ENCODE data around the gene DDX6.
A peak's percentile ranks its signal among the peaks of the same experiment; 100 is the strongest.
"Not testable (repeated sequence)": the region's sequence is repeated elsewhere in the genome, so short reads cannot be mapped to it uniquely, and the experiment has no call there.

DDX6 gene

DNA sequence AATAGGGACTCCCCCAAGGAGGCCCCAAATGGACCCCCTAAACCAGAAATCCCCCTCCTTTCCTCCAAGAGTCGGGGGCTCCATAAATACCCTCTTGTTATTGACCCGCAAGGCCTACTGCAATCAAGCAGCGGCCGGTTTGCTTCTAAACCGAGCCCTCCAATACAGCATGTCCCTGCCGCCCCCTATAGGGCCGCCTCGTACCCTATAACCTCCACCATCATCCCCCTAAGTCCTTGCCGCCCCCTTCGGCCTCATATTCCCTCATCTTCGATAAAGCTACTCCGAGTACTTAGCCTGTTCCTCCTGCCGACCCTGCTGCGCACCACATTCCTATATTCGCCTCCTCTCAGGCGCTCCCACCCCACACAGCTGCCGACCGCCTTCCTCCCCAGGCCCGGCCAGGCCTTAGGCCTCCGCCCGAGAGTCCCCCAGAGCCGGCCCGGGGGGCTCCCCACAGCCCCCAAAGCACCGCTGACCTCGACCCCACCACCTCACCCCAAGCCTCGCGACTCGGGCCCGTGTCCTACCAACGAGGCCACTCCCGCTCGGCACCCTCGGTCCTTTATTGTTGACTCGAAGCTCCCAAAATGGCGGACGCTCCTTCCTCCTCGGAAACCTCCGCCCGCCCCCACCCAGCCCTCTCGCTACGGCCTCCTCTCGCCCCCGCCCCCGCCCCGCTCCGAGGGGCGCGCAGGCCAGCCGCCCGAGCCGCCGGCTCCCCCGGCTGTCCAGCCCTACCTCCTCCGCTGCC, 430 bp downstream of the DDX6 start:
- Histone ChIP-seq H3K36me3 (ENCODE audit: control insufficient read depth, insufficient read depth, low read length) (peaks cover 9% of the 10 kb centered on the region), H3K4me1 (ENCODE audit: control insufficient read depth, insufficient read depth, low read length) (peaks cover 9% of the 10 kb centered on the region)

GRCh38 chr11:118789501-118790356, 1.2 kb downstream of the DDX6 start:
- H3K4me3 ChIP-seq (ENCODE audit: low read depth, low read length) = peak overlapping the region; percentile 89
- H3K36me3 ChIP-seq (ENCODE audit: control insufficient read depth, insufficient read depth, low read length) = peaks cover 17% of the 10 kb centered on the region
- peak overlapping the region; percentile 93 for H3K9ac ChIP-seq (ENCODE audit: low read depth, low read length)
- no peaks in the 10 kb centered on the region for H3K9me3 ChIP-seq (ENCODE audit: control insufficient read depth, insufficient read depth, low read length)
- H3K4me1 ChIP-seq (ENCODE audit: control insufficient read depth, insufficient read depth, low read length) = peaks cover 9% of the 10 kb centered on the region
- peak overlapping the region; percentile 95 for H3K27ac ChIP-seq (ENCODE audit: low read depth, low read length)
- no peaks in the 10 kb centered on the region for H3K27me3 ChIP-seq (ENCODE audit: control insufficient read depth, insufficient read depth, low read length)

More for the DNA sequence above, 430 bp downstream of the DDX6 start:
- peak overlapping the region; percentile 93 for H3K9ac ChIP-seq (ENCODE audit: low read depth, low read length)
- no peaks in the 10 kb centered on the region for H3K9me3 ChIP-seq (ENCODE audit: control insufficient read depth, insufficient read depth, low read length)
- no peaks in the 10 kb centered on the region for H3K27me3 ChIP-seq (ENCODE audit: control insufficient read depth, insufficient read depth, low read length)
- H3K27ac ChIP-seq (ENCODE audit: low read depth, low read length) = peak overlapping the region; percentile 95
- H3K4me3 ChIP-seq (ENCODE audit: low read depth, low read length) = peak overlapping the region; percentile 89

DNA sequence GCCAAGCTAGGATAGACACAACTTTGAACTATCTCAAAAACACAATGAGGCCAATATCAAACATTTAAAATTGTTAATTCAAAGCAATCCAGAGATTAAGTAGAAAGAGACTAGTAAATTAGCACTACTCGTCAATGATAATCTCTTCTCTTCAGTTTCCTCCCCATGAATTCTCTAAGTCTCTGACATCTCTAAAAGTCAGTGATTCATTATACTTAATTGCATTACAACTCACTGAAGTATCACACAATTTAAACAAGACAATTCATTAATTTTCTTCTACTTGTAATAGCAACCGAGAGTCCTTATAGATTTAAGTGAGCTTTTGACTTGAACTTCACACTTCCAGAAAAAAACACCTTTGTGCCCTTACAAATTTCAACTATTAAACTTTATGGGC, 4.3 kb downstream of the DDX6 start:
- no peak overlapping the region for H3K4me3 ChIP-seq (ENCODE audit: low read depth, low read length)
- no peaks in the 10 kb centered on the region for H3K27me3 ChIP-seq (ENCODE audit: control insufficient read depth, insufficient read depth, low read length)
- no peaks in the 10 kb centered on the region for H3K4me1 ChIP-seq (ENCODE audit: control insufficient read depth, insufficient read depth, low read length)
- no peak overlapping the region for H3K27ac ChIP-seq (ENCODE audit: low read depth, low read length)
- no peak overlapping the region for H3K9ac ChIP-seq (ENCODE audit: low read depth, low read length)
- no peaks in the 10 kb centered on the region for H3K9me3 ChIP-seq (ENCODE audit: control insufficient read depth, insufficient read depth, low read length)
- peaks cover 46% of the 10 kb centered on the region for H3K36me3 ChIP-seq (ENCODE audit: control insufficient read depth, insufficient read depth, low read length)

DNA sequence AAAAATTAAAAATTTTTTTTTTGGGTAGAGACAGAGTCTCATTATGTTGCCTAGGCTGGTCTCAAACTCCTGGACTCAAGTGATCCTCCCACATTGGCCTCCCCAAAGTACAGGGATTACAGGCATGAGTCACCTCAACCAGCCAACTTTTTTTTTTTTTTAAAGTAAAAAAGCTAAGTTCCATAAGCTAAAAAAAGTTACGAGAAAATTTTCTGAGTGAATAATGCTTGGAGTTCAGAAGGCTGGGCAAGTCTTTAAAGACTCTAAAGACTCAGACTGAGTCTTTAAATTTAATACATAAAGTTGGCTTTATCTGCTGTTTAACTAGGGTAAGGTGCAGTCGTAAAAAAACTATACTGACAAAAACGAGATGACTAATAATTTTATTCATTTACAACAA, 5.6 kb downstream of the DDX6 start:
- no peaks in the 10 kb centered on the region for H3K4me1 ChIP-seq (ENCODE audit: control insufficient read depth, insufficient read depth, low read length)
- H3K4me3 ChIP-seq (ENCODE audit: low read depth, low read length) = no peak overlapping the region
- H3K9me3 ChIP-seq (ENCODE audit: control insufficient read depth, insufficient read depth, low read length) = no peaks in the 10 kb centered on the region
- H3K9ac ChIP-seq (ENCODE audit: low read depth, low read length) = no peak overlapping the region
- H3K27ac ChIP-seq (ENCODE audit: low read depth, low read length) = no peak overlapping the region
- no peaks in the 10 kb centered on the region for H3K27me3 ChIP-seq (ENCODE audit: control insufficient read depth, insufficient read depth, low read length)
- peaks cover 58% of the 10 kb centered on the region for H3K36me3 ChIP-seq (ENCODE audit: control insufficient read depth, insufficient read depth, low read length)

DNA sequence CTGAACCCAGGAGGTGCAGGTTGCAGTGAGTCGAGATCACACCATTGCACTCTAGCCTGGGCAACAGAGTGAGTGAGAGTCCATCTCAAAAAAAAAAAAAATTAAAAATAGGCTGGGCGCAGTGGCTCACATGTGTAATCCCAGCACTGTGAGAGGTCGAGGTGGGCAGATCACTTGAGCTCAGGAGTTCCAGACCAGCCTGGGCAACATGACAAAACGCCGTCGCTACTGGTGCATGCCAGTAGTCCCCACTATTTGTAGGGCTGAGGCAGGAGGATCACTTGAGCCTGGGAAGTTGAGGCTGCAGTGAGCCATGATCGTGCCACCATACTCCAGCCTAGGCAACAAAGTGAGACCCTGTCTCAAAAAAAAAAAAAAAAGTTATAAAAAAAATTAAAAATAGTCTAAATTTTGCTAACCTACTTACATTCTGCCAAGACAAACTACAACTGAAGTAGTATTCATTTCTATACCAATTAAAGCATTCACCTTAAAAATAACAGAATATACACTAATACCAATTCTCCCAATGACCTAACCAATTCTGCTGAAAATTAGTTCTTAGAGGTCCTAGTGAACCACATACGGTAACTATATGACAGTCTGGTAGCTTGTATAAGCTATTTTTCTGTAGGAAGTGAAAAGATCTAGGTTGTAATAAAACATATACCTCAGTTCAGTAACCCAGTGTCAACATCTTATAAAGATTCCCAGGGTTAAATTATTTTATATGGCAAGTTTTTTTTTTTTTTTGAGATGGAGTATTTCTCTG, 7.1 kb downstream of the DDX6 start:
- H3K4me3 ChIP-seq (ENCODE audit: low read depth, low read length) = no peak overlapping the region
- H3K36me3 ChIP-seq (ENCODE audit: control insufficient read depth, insufficient read depth, low read length) = peaks cover 72% of the 10 kb centered on the region
- H3K9ac ChIP-seq (ENCODE audit: low read depth, low read length) = no peak overlapping the region
- H3K27me3 ChIP-seq (ENCODE audit: control insufficient read depth, insufficient read depth, low read length) = no peaks in the 10 kb centered on the region
- no peaks in the 10 kb centered on the region for H3K4me1 ChIP-seq (ENCODE audit: control insufficient read depth, insufficient read depth, low read length)
- no peaks in the 10 kb centered on the region for H3K9me3 ChIP-seq (ENCODE audit: control insufficient read depth, insufficient read depth, low read length)
- no peak overlapping the region for H3K27ac ChIP-seq (ENCODE audit: low read depth, low read length)

- H3K4me3 ChIP-seq (ENCODE audit: low read depth, low read length); H3K27me3 ChIP-seq (ENCODE audit: control insufficient read depth, insufficient read depth, low read length); H3K27ac ChIP-seq (ENCODE audit: low read depth, low read length); H3K9ac ChIP-seq (ENCODE audit: low read depth, low read length); H3K9me3 ChIP-seq (ENCODE audit: control insufficient read depth, insufficient read depth, low read length); H3K4me1 ChIP-seq (ENCODE audit: control insufficient read depth, insufficient read depth, low read length): not testable (repeated sequence)
- peaks cover 78% of the 10 kb centered on the region for H3K36me3 ChIP-seq (ENCODE audit: control insufficient read depth, insufficient read depth, low read length)
Observed at GRCh38 chr11:118783324-118783723, 7.6 kb downstream of the DDX6 start.

DNA sequence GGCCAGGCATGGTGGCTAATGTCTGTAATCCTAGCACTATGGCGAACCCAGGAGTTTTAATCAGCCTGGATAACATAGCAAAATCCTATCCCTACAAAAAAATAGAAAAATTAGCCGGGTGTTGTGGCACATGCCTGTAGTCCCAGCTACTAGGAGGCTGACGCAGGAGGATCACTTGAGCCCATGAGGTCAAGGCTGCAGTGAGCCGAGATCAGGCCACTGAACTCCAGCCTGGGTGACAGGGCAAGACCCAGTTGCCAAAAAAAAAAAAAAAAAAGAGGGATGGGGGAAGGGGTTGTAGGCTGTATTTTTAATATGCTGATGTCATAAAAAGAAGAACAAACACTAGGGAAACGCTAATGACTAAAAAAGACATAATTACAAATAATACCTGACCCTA, 12.1 kb downstream of the DDX6 start:
- H3K4me3 ChIP-seq (ENCODE audit: low read depth, low read length) = no peak overlapping the region
- H3K27me3 ChIP-seq (ENCODE audit: control insufficient read depth, insufficient read depth, low read length) = no peaks in the 10 kb centered on the region
- H3K9ac ChIP-seq (ENCODE audit: low read depth, low read length) = no peak overlapping the region
- H3K36me3 ChIP-seq (ENCODE audit: control insufficient read depth, insufficient read depth, low read length) = peaks cover 98% of the 10 kb centered on the region
- H3K9me3 ChIP-seq (ENCODE audit: control insufficient read depth, insufficient read depth, low read length) = no peaks in the 10 kb centered on the region
- H3K27ac ChIP-seq (ENCODE audit: low read depth, low read length) = no peak overlapping the region
- no peaks in the 10 kb centered on the region for H3K4me1 ChIP-seq (ENCODE audit: control insufficient read depth, insufficient read depth, low read length)

DNA sequence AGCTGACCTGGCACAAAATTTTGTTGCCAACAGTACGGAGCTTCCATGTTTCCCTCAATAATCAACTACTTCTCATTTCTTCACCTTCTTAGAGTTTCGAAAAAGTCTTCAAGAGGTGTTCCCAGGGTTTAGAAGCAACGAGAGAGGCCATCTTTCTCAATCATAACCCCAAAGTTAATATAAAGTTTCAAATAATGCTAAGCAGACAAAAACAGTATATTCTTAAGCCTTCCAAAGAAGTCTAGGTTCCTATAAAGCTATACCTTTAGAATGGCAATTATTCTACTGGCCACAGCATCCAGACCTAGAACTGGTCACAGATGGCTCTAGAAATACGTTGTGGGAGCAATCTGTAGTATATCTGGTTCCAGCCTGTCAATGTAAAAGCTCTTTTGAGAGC, 16.9 kb downstream of the DDX6 start:
- Histone ChIP-seq H3K9me3 (ENCODE audit: control insufficient read depth, insufficient read depth, low read length) (no peaks in the 10 kb centered on the region), H3K9ac (ENCODE audit: low read depth, low read length) (no peak overlapping the region), H3K27ac (ENCODE audit: low read depth, low read length) (no peak overlapping the region), H3K27me3 (ENCODE audit: control insufficient read depth, insufficient read depth, low read length) (no peaks in the 10 kb centered on the region), H3K4me1 (ENCODE audit: control insufficient read depth, insufficient read depth, low read length) (no peaks in the 10 kb centered on the region), H3K36me3 (ENCODE audit: control insufficient read depth, insufficient read depth, low read length) (peaks cover 92% of the 10 kb centered on the region), H3K4me3 (ENCODE audit: low read depth, low read length) (no peak overlapping the region)

GRCh38 chr11:118771547-118772288, 19.2 kb downstream of the DDX6 start:
- Histone ChIP-seq H3K27ac (ENCODE audit: low read depth, low read length) (no peak overlapping the region), H3K9ac (ENCODE audit: low read depth, low read length) (no peak overlapping the region), H3K4me3 (ENCODE audit: low read depth, low read length) (no peak overlapping the region), H3K27me3 (ENCODE audit: control insufficient read depth, insufficient read depth, low read length) (no peaks in the 10 kb centered on the region), H3K9me3 (ENCODE audit: control insufficient read depth, insufficient read depth, low read length) (no peaks in the 10 kb centered on the region), H3K36me3 (ENCODE audit: control insufficient read depth, insufficient read depth, low read length) (peaks cover 92% of the 10 kb centered on the region), H3K4me1 (ENCODE audit: control insufficient read depth, insufficient read depth, low read length) (no peaks in the 10 kb centered on the region)

DNA sequence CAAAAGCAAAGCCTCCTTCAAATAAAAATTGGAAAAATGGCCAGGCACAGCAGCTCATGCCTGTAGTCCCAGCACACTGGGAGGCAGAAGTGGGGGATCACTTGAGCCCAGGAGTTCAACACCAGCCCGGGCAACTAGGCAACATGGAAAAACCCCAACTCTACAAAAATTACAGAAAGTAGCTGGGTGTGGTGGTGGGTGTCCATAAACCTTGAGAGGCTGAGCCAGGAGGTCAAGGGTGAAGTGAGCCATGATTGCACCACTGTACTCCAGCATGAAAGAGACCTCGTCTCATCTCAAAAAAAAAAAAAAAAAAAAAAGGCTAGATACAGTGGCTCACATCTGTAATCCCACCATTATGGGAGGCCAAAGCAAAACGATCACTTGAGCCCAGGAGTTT, 22.3 kb downstream of the DDX6 start:
- Histone ChIP-seq H3K27me3 (ENCODE audit: control insufficient read depth, insufficient read depth, low read length) (no peaks in the 10 kb centered on the region), H3K9ac (ENCODE audit: low read depth, low read length) (no peak overlapping the region), H3K4me1 (ENCODE audit: control insufficient read depth, insufficient read depth, low read length) (no peaks in the 10 kb centered on the region), H3K4me3 (ENCODE audit: low read depth, low read length) (no peak overlapping the region), H3K9me3 (ENCODE audit: control insufficient read depth, insufficient read depth, low read length) (no peaks in the 10 kb centered on the region), H3K27ac (ENCODE audit: low read depth, low read length) (no peak overlapping the region), H3K36me3 (ENCODE audit: control insufficient read depth, insufficient read depth, low read length) (peaks cover 89% of the 10 kb centered on the region)
